Fibroblast of villous mesenchyme (primary cell): ENCODE results near the gene ENTR1. TPM values are rescaled to one million over a fixed set of nuclear protein-coding genes. Genes with fewer than 3 reads are reported as not detected.

Source experiments
- DNase-seq: peaks from one replicate; pipeline ENCODE4 v3.0.0-alpha.2; 2010; ENCODE audit warnings: low read depth
- H3K4me3 ChIP-seq: 2 replicates; pipeline ENCODE4 v1.5.1; 2011; ENCODE audit warnings: low read depth, mild to moderate bottlenecking, low read length
- total RNA-seq: library from RNA; depleted of rRNA; stranded (reverse); fragments of >200 nt; gene quantifications from 2 replicates; pipeline ENCODE4 v1.2.3, GENCODE V29; 2012
- TF ChIP-seq, protein P1 (sequence below): IDR thresholded peaks from 2 replicates; pipeline ENCODE4 v1.5.1; 2012; ENCODE audit warnings: low read depth, mild to moderate bottlenecking, low read length; ENCODE audit not compliant: insufficient read depth

ENTR1 gene
- total RNA-seq, 1 donor: 34.5 TPM

DNA sequence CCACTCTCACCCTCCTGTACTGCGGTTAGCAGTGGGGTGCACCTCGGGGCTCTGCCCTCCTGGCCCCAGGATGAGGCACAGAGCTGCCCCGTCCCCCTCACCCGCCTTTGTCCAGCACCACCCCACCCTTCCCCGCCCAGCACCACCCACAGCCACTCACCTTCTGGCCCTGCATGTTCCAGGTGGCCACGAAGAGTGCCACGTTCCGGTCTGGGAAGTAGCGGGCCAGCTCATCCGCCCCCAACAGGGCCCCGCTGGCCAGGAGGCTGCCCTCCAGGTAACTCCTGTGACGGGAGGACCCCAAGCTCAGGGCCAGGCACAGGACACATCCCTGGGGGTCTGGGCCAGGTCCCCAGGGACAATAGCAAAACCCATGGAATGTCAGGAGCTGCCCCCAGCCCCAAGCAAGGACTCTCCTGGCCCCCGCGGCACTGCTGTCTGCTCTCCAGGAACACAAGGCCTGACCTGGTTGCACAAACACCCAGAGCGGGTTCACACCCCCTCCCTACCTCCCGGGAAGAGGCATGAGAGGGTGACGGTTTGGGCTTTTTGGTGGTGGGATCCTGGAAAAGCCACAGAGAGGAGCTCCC is 24.3 kb upstream of the ENTR1 start:
- TF ChIP-seq, protein P1, sequence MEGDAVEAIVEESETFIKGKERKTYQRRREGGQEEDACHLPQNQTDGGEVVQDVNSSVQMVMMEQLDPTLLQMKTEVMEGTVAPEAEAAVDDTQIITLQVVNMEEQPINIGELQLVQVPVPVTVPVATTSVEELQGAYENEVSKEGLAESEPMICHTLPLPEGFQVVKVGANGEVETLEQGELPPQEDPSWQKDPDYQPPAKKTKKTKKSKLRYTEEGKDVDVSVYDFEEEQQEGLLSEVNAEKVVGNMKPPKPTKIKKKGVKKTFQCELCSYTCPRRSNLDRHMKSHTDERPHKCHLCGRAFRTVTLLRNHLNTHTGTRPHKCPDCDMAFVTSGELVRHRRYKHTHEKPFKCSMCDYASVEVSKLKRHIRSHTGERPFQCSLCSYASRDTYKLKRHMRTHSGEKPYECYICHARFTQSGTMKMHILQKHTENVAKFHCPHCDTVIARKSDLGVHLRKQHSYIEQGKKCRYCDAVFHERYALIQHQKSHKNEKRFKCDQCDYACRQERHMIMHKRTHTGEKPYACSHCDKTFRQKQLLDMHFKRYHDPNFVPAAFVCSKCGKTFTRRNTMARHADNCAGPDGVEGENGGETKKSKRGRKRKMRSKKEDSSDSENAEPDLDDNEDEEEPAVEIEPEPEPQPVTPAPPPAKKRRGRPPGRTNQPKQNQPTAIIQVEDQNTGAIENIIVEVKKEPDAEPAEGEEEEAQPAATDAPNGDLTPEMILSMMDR: no peak
- no peak for DNase-seq
- no peak overlapping the region for H3K4me3 ChIP-seq

DNA sequence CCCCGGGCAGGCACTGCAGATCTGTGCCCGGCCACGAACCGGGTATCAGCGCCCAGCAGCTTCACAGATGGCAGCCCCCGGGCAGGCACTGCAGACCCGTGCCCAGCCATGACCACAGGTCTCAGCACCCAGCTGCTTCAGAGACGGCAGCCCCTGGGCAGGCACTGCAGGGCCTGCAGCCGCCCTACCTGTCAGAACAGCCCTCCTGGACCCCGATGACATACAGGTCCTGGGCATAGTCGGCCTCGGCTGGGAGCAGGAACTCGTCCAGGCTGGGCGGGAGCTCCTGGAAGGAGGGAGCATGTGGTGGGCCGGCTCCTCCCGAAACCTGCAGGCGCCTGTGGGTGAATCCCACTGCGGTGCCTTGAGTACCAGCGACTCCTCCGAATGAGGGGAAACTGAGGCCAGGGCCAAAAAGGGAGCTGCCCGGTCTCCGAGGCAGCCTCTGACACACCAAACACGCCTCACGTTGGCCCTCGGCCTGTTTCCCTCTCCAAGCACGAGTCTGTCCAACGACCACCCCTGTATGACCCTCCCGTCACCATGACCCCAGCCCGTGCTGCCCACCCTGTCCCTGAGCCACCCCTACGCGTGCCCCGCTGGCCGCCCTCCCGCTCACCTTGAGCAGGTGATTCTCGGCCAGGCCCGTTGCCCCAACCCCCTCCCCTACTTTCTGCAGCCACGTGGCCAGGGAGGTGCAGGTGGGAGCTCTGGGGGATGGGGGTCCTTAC is 23.6 kb upstream of the ENTR1 start:
- no peak for DNase-seq
- H3K4me3 ChIP-seq: no peak overlapping the region
- TF ChIP-seq, protein P1: no peak

DNA sequence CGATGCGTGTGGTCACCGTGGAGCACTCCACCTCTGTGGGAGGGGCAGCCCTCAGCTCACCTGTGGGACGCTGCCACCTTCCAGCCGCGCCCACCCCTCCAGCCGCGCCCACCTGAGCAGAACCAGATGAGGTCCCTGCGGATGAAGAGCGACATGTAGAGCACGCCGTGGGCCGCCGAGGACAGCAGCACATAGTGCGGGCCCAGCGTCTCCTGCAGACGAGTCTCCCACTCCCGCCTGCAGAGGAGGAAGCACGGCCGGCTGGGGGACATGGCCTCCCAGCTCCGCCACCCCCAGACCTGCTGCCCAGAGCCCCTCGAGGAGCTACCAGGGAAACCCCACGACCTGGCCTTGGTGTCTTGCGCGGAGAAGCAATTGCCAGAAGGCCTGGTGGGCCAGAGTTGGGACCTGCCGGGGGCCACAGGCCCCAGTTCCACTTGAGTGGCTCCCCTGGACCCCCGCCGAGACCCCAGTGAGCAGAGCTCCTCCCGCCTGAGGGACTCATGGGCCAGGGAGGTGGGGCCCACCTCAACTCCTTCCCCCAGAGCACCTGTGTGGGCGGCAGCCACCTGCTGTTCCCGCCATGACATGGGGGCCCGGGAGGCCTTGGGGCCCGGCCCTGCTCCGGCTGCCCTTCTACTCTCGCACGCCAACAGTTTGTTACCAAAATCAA is 22.8 kb upstream of the ENTR1 start:
- TF ChIP-seq, protein P1: no peak
- no peak overlapping the region for H3K4me3 ChIP-seq
- no peak for DNase-seq

DNA sequence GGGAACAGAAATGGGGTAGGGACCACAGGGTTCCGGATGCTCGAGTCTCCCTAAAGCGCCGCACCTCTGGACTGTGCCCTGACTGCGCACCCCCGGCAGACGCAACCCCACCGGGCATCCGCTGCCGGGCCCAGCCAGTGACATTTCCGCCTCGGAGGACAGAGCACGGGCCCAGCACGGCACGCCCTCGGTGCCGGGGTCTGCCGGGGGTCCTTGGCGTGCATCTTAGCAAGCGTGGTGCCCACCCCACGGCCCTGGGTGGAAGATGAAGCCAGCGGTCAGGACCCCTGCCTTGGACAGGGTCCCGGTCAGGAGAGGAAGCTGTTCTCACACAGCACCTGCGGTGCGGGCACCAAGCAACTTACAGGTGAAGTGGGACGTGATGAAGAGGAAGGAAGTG is 22.2 kb upstream of the ENTR1 start:
- TF ChIP-seq, protein P1: no peak
- H3K4me3 ChIP-seq: no peak overlapping the region
- DNase-seq: no peak

DNA sequence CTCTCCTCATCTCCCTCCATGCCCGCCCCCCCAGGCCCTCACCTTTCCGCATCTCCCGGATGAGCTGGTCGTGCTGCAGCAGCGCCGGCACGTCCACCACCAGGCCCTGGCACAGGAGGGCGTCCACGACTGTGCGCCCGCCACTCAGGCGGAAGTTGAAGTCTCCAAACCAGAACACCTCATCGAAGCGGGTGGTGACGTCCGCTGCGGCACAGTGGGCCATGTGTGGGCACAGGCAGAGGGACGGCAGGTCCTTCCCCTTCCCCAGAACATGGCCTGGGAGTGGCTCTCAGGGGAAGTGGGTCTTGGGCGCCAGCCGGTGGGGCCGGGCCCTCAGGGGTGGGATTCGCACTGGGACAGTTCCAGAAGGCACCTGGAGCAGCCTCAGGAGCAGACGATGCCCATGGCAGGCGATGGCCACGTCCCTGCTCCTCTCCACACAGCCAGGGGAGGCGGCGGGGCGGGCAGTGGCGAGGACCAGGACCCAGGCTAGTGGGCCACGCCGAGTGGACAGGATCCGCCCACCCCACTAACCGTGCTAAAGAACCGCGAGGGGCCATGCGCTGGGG is 21.5 kb upstream of the ENTR1 start:
- TF ChIP-seq, protein P1: no peak
- DNase-seq: no peak
- no peak overlapping the region for H3K4me3 ChIP-seq

DNA sequence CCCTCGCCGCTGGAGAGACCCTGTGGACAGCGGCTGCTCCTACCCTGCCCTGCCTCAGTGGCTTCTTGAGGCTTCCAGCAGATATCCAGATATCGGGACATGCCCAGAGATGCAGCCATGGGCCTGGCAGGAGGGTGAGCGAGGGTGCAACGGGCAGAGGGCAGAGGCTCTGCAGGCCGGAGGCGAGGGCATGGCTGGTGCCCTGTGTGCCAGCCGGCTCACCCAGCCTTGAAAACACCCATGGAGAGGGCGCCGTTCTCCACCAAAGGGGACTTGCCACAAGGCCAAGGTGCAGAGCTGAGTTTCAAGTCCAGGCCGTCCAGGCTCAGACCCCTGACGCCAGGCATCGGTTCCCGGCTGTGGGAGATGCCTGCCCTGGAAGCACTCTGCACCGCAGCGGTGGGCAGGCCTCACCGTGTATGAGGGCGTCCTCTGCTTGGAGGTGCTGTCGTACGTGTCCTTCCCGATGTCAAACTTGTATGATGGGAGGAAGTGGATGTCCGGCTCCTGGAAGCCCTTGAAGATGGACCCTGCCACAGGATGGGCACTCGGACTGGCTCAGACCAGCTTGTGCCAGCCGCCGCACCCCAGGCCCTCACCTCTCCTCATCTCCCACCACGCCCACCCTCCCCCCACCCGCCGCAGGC is 20.3 kb upstream of the ENTR1 start:
- no peak for DNase-seq
- TF ChIP-seq, protein P1: no peak

More for the DNA sequence above, 20.3 kb upstream of the ENTR1 start:
- no peak overlapping the region for H3K4me3 ChIP-seq
